Diencephalon (tissue), 1 donor: Measurements from ENCODE around the gene CASKIN1. TPM values are rescaled to one million over a fixed set of nuclear protein-coding genes. Genes with fewer than 3 reads are reported as not detected.

Experiments used
- small RNA-seq: library from RNA; depleted of rRNA; stranded (forward); fragments of <200 nt; gene quantifications from one replicate; pipeline ENCODE3, GENCODE V24; 2014
- total RNA-seq: library from RNA; depleted of rRNA; stranded (reverse); fragments of >200 nt; gene quantifications from one replicate; pipeline ENCODE4 v1.2.3, GENCODE V29; 2014

The CASKIN1 gene, protein sequence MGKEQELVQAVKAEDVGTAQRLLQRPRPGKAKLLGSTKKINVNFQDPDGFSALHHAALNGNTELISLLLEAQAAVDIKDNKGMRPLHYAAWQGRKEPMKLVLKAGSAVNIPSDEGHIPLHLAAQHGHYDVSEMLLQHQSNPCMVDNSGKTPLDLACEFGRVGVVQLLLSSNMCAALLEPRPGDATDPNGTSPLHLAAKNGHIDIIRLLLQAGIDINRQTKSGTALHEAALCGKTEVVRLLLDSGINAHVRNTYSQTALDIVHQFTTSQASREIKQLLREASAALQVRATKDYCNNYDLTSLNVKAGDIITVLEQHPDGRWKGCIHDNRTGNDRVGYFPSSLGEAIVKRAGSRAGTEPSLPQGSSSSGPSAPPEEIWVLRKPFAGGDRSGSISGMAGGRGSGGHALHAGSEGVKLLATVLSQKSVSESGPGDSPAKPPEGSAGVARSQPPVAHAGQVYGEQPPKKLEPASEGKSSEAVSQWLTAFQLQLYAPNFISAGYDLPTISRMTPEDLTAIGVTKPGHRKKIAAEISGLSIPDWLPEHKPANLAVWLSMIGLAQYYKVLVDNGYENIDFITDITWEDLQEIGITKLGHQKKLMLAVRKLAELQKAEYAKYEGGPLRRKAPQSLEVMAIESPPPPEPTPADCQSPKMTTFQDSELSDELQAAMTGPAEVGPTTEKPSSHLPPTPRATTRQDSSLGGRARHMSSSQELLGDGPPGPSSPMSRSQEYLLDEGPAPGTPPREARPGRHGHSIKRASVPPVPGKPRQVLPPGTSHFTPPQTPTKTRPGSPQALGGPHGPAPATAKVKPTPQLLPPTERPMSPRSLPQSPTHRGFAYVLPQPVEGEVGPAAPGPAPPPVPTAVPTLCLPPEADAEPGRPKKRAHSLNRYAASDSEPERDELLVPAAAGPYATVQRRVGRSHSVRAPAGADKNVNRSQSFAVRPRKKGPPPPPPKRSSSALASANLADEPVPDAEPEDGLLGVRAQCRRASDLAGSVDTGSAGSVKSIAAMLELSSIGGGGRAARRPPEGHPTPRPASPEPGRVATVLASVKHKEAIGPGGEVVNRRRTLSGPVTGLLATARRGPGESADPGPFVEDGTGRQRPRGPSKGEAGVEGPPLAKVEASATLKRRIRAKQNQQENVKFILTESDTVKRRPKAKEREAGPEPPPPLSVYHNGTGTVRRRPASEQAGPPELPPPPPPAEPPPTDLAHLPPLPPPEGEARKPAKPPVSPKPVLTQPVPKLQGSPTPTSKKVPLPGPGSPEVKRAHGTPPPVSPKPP (N-terminal part only)
- total RNA-seq, result 41.3 TPM

DNA sequence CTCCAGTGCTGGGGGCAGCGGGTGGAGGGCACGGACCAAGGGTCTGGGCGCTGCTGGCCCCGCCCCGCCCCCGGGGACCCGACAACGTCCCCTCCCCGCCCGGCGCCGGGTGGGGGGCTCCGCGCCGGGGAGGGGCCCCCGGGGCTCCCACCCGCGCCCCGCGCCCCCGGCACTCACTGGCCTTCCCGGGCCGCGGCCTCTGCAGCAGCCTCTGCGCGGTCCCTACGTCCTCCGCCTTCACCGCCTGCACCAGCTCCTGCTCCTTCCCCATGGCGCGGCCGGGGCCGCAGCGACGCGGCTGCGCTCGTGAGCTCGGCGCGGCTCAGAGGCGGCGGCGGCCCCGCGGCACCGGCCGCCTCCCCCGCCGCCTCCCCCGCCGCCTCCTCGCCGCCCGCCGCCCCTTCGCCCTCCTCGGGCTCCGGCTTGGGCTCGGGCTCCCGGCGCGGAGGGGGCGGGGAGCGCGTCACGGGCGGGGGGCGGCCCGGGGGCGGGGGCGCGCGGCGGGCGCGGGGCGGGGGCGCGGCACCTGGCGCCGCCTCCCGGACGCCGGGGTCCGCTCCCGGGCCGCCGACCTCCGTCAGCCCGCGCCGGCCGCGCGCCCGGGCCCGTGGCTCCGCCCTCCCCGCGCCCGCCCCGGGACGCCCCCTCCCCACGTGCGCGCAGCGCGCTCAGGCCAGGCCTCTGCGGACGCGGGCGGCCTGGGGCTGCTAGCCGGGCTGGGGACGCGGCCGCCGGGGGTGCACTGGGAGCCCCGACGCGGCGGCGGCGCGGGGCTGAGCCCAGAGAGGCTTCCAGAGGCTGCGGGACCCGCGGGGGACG is at the start of gene CASKIN1:
Gene CASKIN1 (minus strand): TSS at position 444 of the 819 bp plus-strand sequence. CDS start 173 bp downstream, at position 271.

DNA sequence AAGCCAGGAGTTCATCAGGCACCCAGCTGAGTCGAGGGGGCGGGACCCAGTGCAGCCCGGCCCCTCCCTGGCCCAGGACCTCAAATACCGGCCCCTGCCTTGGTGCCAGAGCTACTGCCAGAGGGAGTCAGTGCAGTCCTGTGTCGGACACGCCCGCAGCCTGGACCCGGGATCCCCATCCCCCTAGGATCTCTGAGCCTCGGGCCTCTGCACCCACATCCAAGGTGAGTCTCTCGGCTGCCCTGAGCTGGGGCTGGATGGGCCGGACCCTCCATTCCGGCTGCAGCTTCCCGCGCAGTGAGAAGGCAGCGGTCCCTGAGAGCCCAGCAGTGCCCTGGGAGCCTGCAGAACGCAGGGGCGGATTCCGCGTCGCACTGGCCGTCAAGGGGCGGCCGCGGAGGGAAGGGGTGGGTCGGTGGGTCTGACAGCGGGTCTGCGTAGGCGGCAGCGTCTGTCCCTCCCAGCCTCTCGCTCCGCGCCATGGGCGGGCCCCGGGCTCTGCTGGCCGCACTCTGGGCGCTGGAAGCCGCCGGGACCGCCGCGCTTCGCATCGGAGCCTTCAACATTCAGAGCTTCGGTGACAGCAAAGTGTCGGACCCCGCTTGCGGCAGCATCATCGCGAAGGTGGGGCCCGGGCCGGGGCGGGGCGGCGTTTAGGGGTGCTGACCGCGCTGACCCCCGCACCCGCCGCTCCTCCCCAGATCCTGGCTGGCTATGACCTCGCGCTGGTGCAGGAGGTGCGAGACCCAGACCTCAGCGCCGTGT is 40.1 kb upstream of the CASKIN1 start, which contains the start of gene DNASE1L2:
Gene DNASE1L2 (plus strand): TSS at position 108 of the 765 bp plus-strand sequence. CDS start 373 bp downstream, at position 481.

DNA sequence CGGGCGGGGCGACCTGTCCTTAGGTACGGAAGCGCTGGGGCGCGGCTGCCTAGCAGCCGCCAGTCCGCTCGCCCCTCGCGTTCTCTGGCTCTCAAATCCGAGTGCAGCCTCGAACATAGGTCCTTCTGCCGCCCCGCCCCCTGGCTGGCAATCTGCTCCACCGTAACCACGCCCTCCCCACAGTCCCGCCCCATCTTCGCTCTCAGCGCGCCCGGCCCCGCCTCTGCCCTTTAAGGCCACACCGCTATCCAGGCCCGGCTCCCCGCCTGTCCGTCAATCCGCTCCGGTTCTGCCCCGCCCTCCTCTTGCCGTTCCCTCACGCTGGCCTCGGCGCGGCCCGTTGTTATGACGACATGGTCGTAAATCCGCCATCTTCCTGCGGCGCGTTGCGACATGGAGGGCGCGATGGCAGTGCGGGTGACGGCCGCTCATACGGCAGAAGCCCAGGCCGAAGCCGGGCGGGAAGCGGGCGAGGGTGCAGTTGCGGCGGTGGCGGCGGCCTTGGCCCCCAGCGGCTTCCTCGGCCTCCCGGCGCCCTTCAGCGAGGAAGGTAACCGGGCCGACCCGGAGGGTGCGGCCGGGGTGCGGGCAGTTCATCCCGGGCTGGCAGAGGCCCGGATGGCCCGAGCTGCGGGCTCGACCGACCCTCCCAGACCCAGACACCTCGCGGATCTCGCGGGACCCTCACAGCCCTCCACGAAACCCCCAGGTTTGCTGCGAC is 27.0 kb upstream of the CASKIN1 start, which contains the start of gene E4F1:
Gene E4F1 (plus strand): TSS at position 371 of the 721 bp plus-strand sequence. CDS start 23 bp downstream, at position 394.

DNA sequence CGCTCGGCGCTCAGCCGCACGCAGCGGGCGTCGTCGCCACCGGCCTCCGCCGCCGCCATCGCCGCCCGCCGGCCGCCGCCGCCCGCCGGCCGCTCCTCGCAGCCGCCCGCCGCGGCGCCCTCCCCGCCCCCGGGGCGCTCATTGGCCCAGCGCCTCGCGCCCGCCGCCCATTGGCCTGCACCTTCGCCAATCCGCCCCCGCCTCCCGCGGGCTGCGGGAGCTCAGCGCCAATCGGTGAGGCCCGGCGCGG is 18.2 kb upstream of the CASKIN1 start, which contains the start of gene PGP:
Gene PGP (minus strand): TSS at position 122 of the 250 bp plus-strand sequence. CDS start 63 bp downstream, at position 59.

DNA sequence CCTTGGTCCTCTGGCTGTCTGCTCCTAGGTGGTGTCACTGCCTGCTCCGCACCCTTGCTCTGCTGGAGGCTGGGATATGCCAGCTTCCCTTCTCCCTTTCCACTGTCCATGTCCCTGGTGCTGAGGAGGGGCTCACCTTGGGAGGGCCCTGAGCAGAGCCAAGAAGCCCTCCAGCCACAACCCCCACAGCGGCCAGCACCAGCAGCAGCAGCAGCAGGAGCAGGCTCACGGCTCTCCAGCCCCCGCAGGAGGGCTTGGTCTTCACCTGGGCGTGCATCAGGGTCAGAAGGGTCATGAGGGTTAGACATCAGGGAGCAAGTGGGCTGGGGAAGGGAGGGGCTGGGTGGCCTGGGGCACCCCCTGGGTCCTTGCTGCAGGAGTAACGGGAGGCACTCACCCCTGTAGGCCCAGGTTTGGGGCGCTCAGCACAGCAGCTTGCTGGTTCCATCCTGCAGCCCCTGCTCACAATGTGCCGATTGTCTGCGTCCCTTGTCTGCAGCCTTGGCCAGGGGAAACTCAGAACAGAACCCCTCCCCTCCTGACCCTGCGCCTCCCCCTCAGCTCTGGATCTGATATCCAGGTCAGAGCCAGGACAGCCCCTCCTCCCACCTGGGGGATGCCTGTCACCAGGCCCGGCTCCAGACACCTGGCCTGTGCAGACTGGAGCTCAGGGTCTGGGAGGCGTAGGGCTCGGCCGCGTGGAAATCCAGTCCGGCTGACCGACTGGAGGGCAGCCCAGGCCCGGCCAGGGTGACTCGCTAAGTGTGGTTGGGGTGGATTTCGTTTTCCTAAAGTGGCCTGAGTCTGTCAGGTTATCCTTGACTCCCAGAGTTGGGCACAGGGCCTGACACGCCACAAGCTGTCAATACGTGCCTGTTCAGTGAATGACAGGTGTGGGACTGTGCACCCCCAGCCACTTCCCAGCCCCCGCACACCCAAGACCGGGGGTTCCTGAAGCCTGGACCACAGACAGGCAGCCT is 14.3 kb upstream of the CASKIN1 start, which contains the start of gene BRICD5:
Gene BRICD5 (minus strand): TSS at position 478 of the 980 bp plus-strand sequence. CDS start 30 bp downstream, at position 448.

DNA sequence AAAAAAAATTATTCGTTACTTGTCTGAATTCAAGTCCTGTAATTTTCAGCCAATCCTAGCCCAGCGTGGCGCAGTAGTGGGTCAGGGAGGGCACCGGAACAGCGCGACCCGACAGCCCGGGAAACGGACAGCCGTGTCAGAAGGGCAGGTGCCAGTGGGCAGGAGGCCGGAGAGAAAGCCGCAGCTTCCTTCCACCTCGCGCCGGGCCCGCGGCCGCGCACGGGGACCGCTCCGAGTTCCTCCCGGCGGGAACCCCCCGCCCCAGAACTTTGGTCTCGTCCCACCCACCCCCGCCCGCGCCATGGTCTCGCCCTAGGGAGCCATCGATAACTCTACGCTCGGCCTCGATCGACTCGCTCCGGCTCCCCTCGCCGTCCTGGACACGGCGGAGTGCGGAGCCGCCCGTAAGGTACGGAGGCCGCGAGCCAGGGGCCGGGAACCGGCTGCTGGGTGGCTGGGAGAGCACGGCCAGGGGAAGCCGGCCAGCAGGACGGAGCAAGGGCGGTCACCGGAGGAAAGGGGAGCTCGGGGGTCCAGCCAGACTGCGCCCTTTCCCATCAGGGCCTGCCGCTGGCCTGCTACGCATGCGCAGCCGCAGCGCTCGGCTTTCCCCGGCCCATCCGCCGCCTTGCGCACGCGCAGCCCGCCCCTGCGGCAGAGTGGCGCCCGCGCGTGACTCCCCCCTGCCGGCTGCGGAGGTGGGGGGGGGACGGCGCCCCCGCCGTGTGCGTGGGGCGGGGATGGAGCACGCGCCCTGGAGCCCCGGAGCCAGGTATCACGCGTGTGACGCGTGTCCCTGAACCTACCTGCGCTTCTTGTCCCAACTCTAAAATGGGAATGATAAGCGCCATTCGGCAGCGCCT is 8.9 kb upstream of the CASKIN1 start, which contains the start of gene MLST8:
Gene MLST8 (plus strand): TSS at position 351 of the 863 bp plus-strand sequence. CDS start 632 bp downstream, outside the sequence.

DNA sequence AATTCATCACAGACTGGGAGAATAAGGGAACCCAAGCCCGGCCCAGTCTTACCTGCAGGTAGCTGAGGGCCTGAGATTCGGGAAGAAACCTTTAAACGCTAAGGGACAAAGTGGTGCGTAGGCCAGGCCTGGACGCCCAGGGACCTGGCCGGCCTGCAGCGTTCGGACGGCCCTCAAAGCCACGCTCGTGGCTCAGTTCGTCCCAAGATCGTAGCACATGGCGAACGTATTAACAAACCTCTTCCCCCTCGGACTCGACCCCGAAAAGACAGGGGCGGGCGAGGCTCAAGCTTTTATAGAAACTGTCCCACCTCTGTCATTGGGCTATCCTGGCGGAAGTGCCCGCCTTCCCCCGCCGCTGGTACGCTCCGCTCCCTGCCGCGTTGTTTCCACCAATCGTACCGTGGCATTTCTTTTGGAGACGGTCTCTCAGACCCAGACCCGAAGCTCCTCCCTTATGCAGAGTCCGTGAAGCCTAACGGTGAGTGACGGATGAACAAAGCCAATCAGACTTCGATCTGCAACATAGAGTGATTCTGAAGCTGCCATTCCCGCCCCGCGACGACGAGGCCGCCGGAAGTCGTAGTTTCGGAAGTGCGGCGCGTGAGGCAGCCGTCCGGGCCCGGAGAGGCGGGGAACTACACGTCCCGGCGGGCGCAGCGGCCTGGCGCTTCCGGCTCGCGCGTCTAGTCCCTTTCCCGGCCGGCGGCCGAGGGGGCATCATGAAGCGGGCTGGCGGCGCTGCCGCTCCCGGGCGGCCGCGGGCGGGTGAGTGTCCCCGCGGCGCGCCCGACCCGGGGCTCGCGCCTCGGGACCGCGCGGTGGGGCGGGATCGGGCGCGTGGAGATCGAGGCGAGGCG is 41.1 kb downstream of the CASKIN1 start, which contains the start of gene TRAF7:
Gene TRAF7 (plus strand): TSS at position 692 of the 860 bp plus-strand sequence. CDS start 8,139 bp downstream, outside the sequence.

DNA sequence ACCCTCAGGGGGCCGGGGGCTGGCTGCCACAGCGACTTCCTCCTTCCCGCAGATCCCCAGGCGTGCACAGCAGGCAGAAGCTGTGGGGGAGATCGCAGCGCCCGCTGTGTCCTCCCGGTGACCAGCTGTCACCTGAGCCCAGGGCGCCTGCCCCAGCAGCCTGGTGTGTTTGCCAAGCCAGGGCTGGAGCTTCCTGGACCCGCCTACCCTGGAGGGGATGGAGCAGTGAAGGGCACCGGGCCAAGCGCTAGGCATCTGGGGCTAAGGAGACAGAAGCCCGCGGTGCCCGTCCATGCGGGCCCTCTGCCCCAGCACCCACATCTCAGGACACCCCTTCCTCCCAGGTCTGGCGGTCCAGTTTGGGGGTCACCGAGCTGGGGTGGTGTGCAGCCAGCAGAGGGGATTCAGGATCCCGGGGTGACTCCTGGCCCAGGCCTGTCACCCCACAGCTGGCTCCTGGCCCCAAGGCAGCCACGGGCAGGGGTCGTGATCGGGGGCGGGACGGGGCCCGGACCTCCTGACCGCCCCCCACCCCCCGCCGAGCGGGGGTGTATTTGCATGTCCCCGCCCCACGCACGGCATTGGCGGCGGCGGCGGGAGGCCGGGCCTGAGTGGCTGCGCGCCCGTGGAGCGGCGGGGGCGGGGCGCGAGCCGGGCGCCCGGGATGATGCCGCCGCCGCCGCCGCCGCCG is 48.3 kb downstream of the CASKIN1 start, which contains the start of gene RAB26:
Gene RAB26 (plus strand): TSS at position 645 of the 691 bp plus-strand sequence. CDS start 159 bp downstream, outside the sequence.

DNA sequence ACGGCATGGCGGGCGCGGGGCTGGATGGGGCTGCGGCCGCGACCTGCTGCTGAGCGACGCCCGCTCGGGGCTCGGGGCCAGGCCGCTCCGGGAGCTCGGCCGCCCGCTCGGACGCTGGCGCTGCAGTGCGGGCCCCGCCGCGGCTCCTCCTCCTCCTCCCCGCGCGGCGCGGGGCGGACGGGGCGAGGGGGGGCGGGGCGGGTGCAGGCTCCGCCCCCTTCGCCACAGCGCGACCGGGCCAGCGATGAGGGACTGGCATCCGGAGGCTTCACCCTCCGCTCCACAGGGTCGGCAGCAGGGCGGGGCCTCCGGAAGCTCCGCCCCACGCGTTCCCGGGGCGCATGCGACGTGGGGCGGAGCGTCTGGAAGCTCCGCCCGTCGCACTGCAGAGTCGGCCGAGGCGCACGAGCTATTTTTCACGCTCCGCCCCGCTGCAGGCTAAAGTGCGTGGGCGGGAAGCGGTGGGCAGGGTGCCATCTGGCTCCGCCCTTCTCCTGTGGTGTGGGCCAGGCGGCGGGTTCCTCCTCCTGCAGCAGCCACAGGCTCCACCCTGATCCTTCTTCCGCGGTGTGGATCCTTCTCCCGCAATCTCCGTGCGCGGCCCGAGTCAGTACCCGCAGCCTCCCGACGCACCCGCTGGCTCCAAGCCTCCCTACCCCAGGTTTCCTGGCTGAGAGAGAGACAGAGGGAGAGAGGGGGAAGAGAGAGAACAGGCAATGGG is 60.5 kb downstream of the CASKIN1 start, which contains the start of gene PKD1:
Gene PKD1 (minus strand): TSS at position 129 of the 721 bp plus-strand sequence. CDS start 209 bp downstream, outside the sequence.

Small RNA genes lying within 50 kb of the gene (small RNA-seq; reads per million reads assigned to genes)
- gene MIR3180-5, result not detected
- not detected for gene MIR4516
- not detected for gene RF00019
- gene SNORD60, result not detected

Other genes starting within 250 kb of the CASKIN1 start
- gene RPL3L, start 241.9 kb downstream of the CASKIN1 start, total RNA-seq, result not detected
- gene NDUFB10, start 237.1 kb downstream of the CASKIN1 start, total RNA-seq, result 93.0 TPM
- 1,359 TPM for gene RPS2, start 231.8 kb downstream of the CASKIN1 start, total RNA-seq
- gene RNF151, start 229.7 kb downstream of the CASKIN1 start, total RNA-seq, result not detected
- 13.1 TPM for gene TBL3, start 224.6 kb downstream of the CASKIN1 start, total RNA-seq
- 1.2 TPM for gene NOXO1, start 215.1 kb downstream of the CASKIN1 start, total RNA-seq
- 14.1 TPM for gene GFER, start 212.4 kb downstream of the CASKIN1 start, total RNA-seq
- 112 TPM for gene SYNGR3, start 206.6 kb downstream of the CASKIN1 start, total RNA-seq
- 7.8 TPM for gene ZNF598, start 186.8 kb downstream of the CASKIN1 start, total RNA-seq
- gene NPW, start 176.8 kb downstream of the CASKIN1 start, total RNA-seq, result not detected
- gene NHERF2, start 169.7 kb downstream of the CASKIN1 start, total RNA-seq, result 23.5 TPM
- 26.8 TPM for gene NTHL1, start 148.8 kb downstream of the CASKIN1 start, total RNA-seq
- 70.4 TPM for gene TSC2, start 148.6 kb downstream of the CASKIN1 start, total RNA-seq
- gene PKD1, start 60.7 kb downstream of the CASKIN1 start, total RNA-seq, result 78.2 TPM
- 8.1 TPM for gene RAB26, start 48.0 kb downstream of the CASKIN1 start, total RNA-seq
- 23.5 TPM for gene TRAF7, start 40.8 kb downstream of the CASKIN1 start, total RNA-seq
- 11.3 TPM for gene MLST8, start 8.8 kb upstream of the CASKIN1 start, total RNA-seq
- gene BRICD5, start 14.3 kb upstream of the CASKIN1 start, total RNA-seq, result 6.2 TPM
- gene PGP, start 18.2 kb upstream of the CASKIN1 start, total RNA-seq, result 17.5 TPM
- 21.7 TPM for gene E4F1, start 27.0 kb upstream of the CASKIN1 start, total RNA-seq
- gene DNASE1L2, start 39.8 kb upstream of the CASKIN1 start, total RNA-seq, result 2.8 TPM
- 17.5 TPM for gene ECI1, start 55.0 kb upstream of the CASKIN1 start, total RNA-seq
- 103 TPM for gene RNPS1, start 71.5 kb upstream of the CASKIN1 start, total RNA-seq
- 75.9 TPM for gene ABCA3, start 144.1 kb upstream of the CASKIN1 start, total RNA-seq
- 13.4 TPM for gene CCNF, start 232.8 kb upstream of the CASKIN1 start, total RNA-seq